Type B pancreatic cell (in vitro differentiated cells): ENCODE measurements around the gene MEGF9. TPM values are rescaled to one million over a fixed set of nuclear protein-coding genes. Genes with fewer than 3 reads are reported as not detected.
A peak's percentile ranks its signal among the peaks of the same experiment; 100 is the strongest.

Experiments
- DNase-seq: peaks from one replicate; pipeline ENCODE4 v3.0.0; 2021; ENCODE audit warnings: mixed read lengths; ENCODE audit not compliant: unreplicated experiment; ENCODE audit errors: extremely low spot score
- H3K27ac Mint-ChIP-seq: 2 replicates; pipeline ENCODE4 v1.8.0; 2021; ENCODE audit warnings: mild to moderate bottlenecking, mixed read lengths
- H3K27me3 Mint-ChIP-seq: 2 replicates; pipeline ENCODE4 v1.8.0; 2021; ENCODE audit warnings: mixed read lengths
- H3K36me3 Mint-ChIP-seq: 2 replicates; pipeline ENCODE4 v1.8.0; 2021; ENCODE audit warnings: mixed read lengths
- H3K4me1 Mint-ChIP-seq: one replicate; pipeline ENCODE4 v1.8.0; 2021; ENCODE audit warnings: mixed read lengths; ENCODE audit not compliant: unreplicated experiment
- H3K4me3 Mint-ChIP-seq: 2 replicates; pipeline ENCODE4 v1.8.0; 2021; ENCODE audit warnings: mild to moderate bottlenecking, mixed read lengths
- H3K9me3 Mint-ChIP-seq: 2 replicates; pipeline ENCODE4 v1.8.0; 2021; ENCODE audit warnings: mixed read lengths
- total RNA-seq: library from RNA; stranded (reverse); gene quantifications from 2 replicates; pipeline ENCODE4 v1.2.1, GENCODE V29; 2021; ENCODE audit warnings: low replicate concordance
- TF ChIP-seq, protein P1 (sequence below): fragments of 200-600 bp; sonication (generic); conservative IDR thresholded peaks from 2 replicates; pipeline ENCODE4 v1.5.0; 2021; ENCODE audit warnings: antibody characterized with exemption, mild to moderate bottlenecking

The MEGF9 gene
- total RNA-seq, 1 donor from 2014 or later = 14.7 TPM

GRCh38 chr9:120619751-120620655 lies 94.3 kb downstream of the MEGF9 start:
- no peak for DNase-seq
- Mint-ChIP-seq H3K27ac (no peak overlapping the region), H3K27me3 (no peaks in the 10 kb centered on the region), H3K36me3 (no peaks in the 10 kb centered on the region), H3K4me1 (peaks cover 6% of the 10 kb centered on the region), H3K4me3 (no peak overlapping the region), H3K9me3 (no peaks in the 10 kb centered on the region)
- TF ChIP-seq, protein P1, sequence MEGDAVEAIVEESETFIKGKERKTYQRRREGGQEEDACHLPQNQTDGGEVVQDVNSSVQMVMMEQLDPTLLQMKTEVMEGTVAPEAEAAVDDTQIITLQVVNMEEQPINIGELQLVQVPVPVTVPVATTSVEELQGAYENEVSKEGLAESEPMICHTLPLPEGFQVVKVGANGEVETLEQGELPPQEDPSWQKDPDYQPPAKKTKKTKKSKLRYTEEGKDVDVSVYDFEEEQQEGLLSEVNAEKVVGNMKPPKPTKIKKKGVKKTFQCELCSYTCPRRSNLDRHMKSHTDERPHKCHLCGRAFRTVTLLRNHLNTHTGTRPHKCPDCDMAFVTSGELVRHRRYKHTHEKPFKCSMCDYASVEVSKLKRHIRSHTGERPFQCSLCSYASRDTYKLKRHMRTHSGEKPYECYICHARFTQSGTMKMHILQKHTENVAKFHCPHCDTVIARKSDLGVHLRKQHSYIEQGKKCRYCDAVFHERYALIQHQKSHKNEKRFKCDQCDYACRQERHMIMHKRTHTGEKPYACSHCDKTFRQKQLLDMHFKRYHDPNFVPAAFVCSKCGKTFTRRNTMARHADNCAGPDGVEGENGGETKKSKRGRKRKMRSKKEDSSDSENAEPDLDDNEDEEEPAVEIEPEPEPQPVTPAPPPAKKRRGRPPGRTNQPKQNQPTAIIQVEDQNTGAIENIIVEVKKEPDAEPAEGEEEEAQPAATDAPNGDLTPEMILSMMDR = peak; percentile 96

GRCh38 chr9:120616966-120617935 lies 97.0 kb downstream of the MEGF9 start:
- no peaks in the 10 kb centered on the region for H3K27me3 Mint-ChIP-seq
- TF ChIP-seq, protein P1 = no peak
- no peaks in the 10 kb centered on the region for H3K36me3 Mint-ChIP-seq
- H3K4me3 Mint-ChIP-seq = no peak overlapping the region
- no peak overlapping the region for H3K27ac Mint-ChIP-seq
- DNase-seq = no peak
- no peaks in the 10 kb centered on the region for H3K9me3 Mint-ChIP-seq
- H3K4me1 Mint-ChIP-seq = peaks cover 4% of the 10 kb centered on the region

DNA sequence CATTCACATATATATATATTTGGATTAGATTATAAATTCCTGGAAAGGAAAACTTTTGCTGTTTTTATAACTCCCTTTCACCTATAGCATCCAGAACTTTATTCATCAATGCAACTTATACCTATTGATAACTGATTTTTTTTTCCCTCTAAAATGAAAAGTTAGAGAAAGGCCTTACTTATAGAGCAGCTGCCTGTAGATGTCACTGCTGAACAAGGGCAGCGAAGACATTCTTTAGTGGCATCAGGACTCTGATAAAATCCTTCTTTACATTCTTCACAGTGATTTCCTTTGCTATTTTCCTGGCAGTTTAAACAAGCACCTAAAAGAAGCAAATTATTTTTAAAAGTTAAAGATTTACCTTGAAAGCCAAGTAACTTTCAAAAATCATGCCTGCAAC lies 102.1 kb downstream of the MEGF9 start:
- Mint-ChIP-seq H3K27me3 (no peaks in the 10 kb centered on the region), H3K36me3 (peaks cover 7% of the 10 kb centered on the region), H3K4me3 (no peak overlapping the region), H3K4me1 (no peaks in the 10 kb centered on the region), H3K9me3 (no peaks in the 10 kb centered on the region), H3K27ac (no peak overlapping the region)
- no peak for DNase-seq
- TF ChIP-seq, protein P1 = peak; percentile 47

DNA sequence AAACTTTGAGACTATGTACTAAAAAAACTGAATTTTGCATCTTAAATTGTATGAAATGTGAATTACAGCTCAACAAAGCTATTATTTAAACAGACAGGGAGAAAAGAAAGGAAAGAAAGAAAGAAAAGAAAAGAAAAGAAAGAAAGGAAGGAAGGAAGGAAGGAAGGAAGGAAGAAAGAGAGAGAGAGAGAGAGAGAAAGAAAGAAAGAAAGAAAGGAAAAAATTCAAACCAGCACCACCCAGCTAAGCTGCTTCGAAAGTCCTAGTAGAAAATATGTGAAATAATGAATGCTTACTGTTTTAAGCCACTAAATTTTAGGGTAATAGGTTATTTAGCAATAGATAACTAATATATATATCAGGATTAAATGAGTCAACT lies 102.6 kb downstream of the MEGF9 start:
- Mint-ChIP-seq H3K4me3 (no peak overlapping the region), H3K27me3 (no peaks in the 10 kb centered on the region), H3K4me1 (no peaks in the 10 kb centered on the region), H3K9me3 (no peaks in the 10 kb centered on the region), H3K36me3 (peaks cover 7% of the 10 kb centered on the region), H3K27ac (no peak overlapping the region)
- no peak for DNase-seq
- TF ChIP-seq, protein P1 = no peak

DNA sequence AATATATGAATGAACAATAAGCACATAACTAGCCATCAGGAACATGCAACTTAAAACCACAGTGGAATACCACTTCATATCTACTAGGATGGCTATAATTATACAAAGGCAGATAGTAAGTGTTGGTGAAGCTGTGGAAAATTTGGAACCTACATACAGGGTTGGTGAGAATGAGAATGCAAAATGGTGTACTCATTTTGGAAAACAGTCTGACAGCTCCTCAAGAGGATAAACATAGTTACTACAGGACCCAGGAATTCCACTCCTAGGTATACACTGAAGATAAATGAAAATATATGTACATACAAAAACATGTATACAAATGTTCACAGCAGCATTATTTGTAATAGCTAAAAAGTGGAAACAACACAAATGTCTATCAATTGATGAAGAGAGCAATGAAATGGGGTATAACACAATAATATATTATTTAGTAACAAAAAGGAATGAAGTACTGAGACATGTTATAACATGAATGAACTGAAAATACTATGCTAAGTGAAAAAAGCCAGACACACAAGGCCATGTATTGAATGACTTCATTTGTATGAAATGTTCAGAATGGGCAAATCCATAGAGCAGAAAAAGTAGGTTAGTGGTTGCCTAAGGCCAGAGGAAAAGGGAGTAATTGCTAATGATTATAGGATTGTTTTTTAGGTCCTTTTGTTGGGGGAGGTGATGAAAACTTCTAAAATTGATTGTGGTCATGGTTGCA lies 103.1 kb downstream of the MEGF9 start:
- DNase-seq = no peak
- peaks cover 7% of the 10 kb centered on the region for H3K36me3 Mint-ChIP-seq
- no peaks in the 10 kb centered on the region for H3K9me3 Mint-ChIP-seq
- TF ChIP-seq, protein P1 = peak; percentile 61
- H3K4me1 Mint-ChIP-seq = no peaks in the 10 kb centered on the region
- H3K27me3 Mint-ChIP-seq = no peaks in the 10 kb centered on the region
- H3K27ac Mint-ChIP-seq = no peak overlapping the region
- H3K4me3 Mint-ChIP-seq = no peak overlapping the region
